GM21529 (cell line): ENCODE data around the gene TCF4.
A peak's percentile ranks its signal among the peaks of the same experiment; 100 is the strongest.

Source experiments
- ATAC-seq: cut with Tn5 transposase; IDR thresholded peaks from one replicate; pipeline ENCODE4 v1.9.1; 2021; ENCODE audit not compliant: unreplicated experiment

Gene TCF4

GRCh38 chr18:55331301-55331700, 256.7 kb downstream of the TCF4 start:
- ATAC-seq, result no peak

- peak; percentile 41 for ATAC-seq
Observed at GRCh38 chr18:55328301-55328700, 259.7 kb downstream of the TCF4 start.

- ATAC-seq, result no peak
Observed at GRCh38 chr18:55327454-55327853, 260.5 kb downstream of the TCF4 start.

GRCh38 chr18:55326134-55326533, 261.9 kb downstream of the TCF4 start:
- ATAC-seq, result no peak

- ATAC-seq, result no peak
Observed at GRCh38 chr18:55324166-55324565, 263.8 kb downstream of the TCF4 start.

GRCh38 chr18:55323051-55323994, 264.7 kb downstream of the TCF4 start:
- ATAC-seq, result no peak

- ATAC-seq, result peak; percentile 58
Observed at GRCh38 chr18:55322178-55322735, 265.7 kb downstream of the TCF4 start.

GRCh38 chr18:55321265-55322177, 266.5 kb downstream of the TCF4 start:
- peak; percentile 68 for ATAC-seq

- no peak for ATAC-seq
Observed at GRCh38 chr18:55320424-55321264, 267.3 kb downstream of the TCF4 start.

- ATAC-seq, result no peak
Observed at GRCh38 chr18:55319459-55320193, 268.4 kb downstream of the TCF4 start.

GRCh38 chr18:55318951-55319441, 269.0 kb downstream of the TCF4 start:
- ATAC-seq, result no peak

GRCh38 chr18:55317864-55318263, 270.1 kb downstream of the TCF4 start:
- ATAC-seq, result no peak

- ATAC-seq, result no peak
Observed at GRCh38 chr18:55317324-55317723, 270.7 kb downstream of the TCF4 start.

- no peak for ATAC-seq
Observed at GRCh38 chr18:55316486-55317184, 271.4 kb downstream of the TCF4 start.

GRCh38 chr18:55314615-55315237, 273.3 kb downstream of the TCF4 start:
- no peak for ATAC-seq

GRCh38 chr18:55314031-55314430, 274.0 kb downstream of the TCF4 start:
- ATAC-seq, result no peak

GRCh38 chr18:55310863-55311262, 277.1 kb downstream of the TCF4 start:
- ATAC-seq, result no peak

GRCh38 chr18:55310044-55310676, 277.8 kb downstream of the TCF4 start:
- ATAC-seq, result no peak
